G401 (cell line): ENCODE data around the gene RAB12. TPM values are rescaled to one million over a fixed set of nuclear protein-coding genes. Genes with fewer than 3 reads are reported as not detected.
"Not testable (repeated sequence)": the region's sequence is repeated elsewhere in the genome, so short reads cannot be mapped to it uniquely, and the experiment has no call there.

ENCODE experiments used
- DNase-seq: peaks from one replicate; pipeline ENCODE4 v3.0.0-alpha.2; 2015; ENCODE audit warnings: low spot score
- in situ Hi-C: cut with HindIII; loops from 2 replicates; pipeline ENCODE4 v1.10.0; 2016; ENCODE audit warnings: low sequenced_read_pairs, mixed read lengths
- total RNA-seq: library from RNA; depleted of rRNA; stranded (reverse); fragments of >200 nt; shearing (Covaris generic); gene quantifications from 2 replicates; pipeline ENCODE4 v1.2.3, GENCODE V29; 2014; rRNA removed

Gene RAB12
- 19.9 and 20.3 TPM in 2 replicates for total RNA-seq

GRCh38 chr18:8608795-8609658, at the start of gene RAB12:
Gene RAB12, plus strand, starts transcription at chr18:8609437. Its CDS starts 3 bp downstream, at chr18:8609440.
- in situ Hi-C loops, result no loop called here
- peak; percentile 79 for DNase-seq

DNA sequence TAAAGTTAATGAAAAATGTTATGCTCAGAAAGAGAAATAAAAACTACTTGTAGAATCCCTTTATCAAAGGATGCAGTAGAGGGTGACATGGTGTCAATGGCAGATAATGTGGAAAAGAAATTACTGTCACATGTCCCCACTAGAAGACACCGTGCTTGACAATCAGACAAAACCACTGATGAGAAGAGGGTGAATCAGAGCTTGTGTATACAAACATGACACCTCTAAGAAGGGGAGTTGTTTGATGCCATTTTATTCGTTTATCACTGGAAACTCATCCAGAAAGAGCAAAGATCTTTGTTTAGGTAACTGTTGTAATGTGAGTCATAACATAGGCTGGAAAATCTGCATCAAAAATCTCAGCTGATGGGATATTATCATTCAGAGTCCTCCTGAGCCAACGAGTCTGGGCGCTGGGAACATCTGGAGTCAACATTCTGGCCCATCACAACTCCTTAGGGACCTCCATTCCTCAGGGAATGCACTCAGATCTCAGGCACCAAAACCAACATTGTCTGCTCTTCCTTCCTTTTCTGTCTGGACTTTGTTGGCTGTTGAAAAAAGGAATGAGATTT, 49.5 kb upstream of the RAB12 start:
- no peak for DNase-seq
- in situ Hi-C loops, result no loop called here

DNA sequence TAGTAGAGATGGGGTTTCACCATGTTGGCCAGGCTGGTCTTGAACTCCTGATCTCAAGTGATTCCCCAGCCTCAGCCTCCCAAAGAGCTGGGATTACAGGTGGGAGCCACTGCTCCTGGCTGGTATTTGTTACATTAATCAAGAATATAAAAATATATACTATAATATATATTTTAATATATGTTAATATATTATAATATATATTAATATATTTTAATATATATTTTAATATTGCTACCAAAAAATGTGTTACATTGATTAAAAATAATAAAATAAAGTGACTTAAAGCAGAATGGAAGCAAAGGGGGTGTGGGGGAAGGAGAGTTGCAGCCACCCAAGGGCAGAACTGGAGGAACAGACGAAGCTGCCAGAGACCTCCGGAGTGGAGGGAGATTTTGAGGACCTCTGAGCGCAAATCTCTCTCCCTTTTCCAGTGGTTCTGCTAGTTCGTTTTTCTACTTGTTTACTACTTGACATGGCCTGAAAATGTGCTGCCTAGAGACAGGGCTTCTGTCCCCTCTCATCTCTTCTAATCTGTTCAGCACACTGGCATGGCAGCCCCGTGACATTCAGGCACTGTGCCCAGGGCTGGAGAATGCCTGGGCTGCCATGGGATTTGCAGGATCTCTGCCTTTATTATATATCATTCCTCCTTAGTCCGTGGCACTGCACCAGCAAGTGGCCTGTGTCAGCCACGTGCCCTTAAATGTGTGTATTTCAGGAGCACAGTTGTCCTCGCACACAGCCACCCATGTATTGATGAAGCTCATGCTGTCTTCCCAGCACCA, 47.9 kb upstream of the RAB12 start:
- peak; percentile 45 for DNase-seq
- in situ Hi-C loops, result no loop called here

- in situ Hi-C loops, result no loop called here
- peak; percentile 67 for DNase-seq
Measured at GRCh38 chr18:8562070-8562469, 47.2 kb upstream of the RAB12 start.

DNA sequence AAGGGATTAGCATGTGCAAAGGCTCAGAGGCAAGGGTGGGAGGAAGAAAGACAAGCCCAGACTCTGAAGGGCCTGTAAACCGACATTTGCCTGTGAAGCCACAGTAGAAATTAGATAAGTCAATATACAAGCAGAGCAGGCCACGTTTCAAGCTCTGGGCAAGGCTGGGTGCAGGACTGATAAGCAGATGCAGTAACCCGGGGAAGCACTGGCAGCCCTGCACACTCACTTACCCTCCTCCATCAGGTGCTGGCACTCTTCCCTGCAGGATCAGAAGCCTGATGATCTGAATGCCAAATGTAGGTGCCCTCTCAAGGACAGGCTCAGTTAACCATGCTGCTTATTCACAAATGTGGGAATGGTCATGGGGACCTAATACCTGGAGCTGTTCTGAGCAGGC, 46.3 kb upstream of the RAB12 start:
- DNase-seq, result peak; percentile 83
- in situ Hi-C loops, result no loop called here

DNA sequence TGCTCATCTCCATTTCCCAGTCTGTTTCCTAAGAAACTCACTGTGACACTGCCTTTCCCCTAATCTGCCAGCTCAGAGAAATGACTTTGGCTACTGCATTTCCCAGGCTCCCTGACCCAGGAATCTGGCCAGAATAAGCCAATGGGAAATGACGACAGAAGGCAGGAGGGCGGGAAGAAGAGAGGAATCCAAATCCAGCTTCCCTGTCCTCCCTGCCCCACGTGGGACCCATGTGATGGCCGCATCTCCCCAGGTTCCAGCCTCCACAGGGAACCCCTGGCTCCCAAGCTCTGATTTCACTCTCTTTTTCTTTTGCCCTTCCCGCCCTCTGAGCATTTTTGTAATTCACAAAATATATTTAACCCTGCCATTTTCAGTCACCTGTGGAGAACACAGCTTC, 37.8 kb upstream of the RAB12 start:
- in situ Hi-C loops, result no loop called here
- no peak for DNase-seq

- DNase-seq, in situ Hi-C loops: not testable (repeated sequence)
Measured at GRCh38 chr18:8573766-8574165, 35.5 kb upstream of the RAB12 start.

GRCh38 chr18:8584798-8585197, 24.4 kb upstream of the RAB12 start:
- DNase-seq, result no peak
- in situ Hi-C loops, result no loop called here

- in situ Hi-C loops, result no loop called here
- DNase-seq, result no peak
Measured at GRCh38 chr18:8586941-8587340, 22.3 kb upstream of the RAB12 start.

GRCh38 chr18:8595445-8595844, 13.8 kb upstream of the RAB12 start:
- DNase-seq, result no peak
- in situ Hi-C loops, result no loop called here

- no peak for DNase-seq
Measured at GRCh38 chr18:8601277-8602032, 7.8 kb upstream of the RAB12 start.

GRCh38 chr18:8602040-8602439, 7.2 kb upstream of the RAB12 start:
- DNase-seq, result no peak
- in situ Hi-C loops, result no loop called here

More at GRCh38 chr18:8601277-8602032, 7.8 kb upstream of the RAB12 start:
- in situ Hi-C loops, result no loop called here

GRCh38 chr18:8602557-8602956, 6.7 kb upstream of the RAB12 start:
- DNase-seq, result no peak
- in situ Hi-C loops, result no loop called here

GRCh38 chr18:8603663-8604520, 5.3 kb upstream of the RAB12 start:
- no peak for DNase-seq
- in situ Hi-C loops, result no loop called here

- in situ Hi-C loops, result no loop called here
- no peak for DNase-seq
Measured at GRCh38 chr18:8605974-8606373, 3.3 kb upstream of the RAB12 start.

- peak; percentile 20 for DNase-seq
- in situ Hi-C loops, result no loop called here
Measured at GRCh38 chr18:8607776-8608742, 1.2 kb upstream of the RAB12 start.
